Measurements from ENCODE around the gene ADAMTSL3.

GRCh38 chr15:84050076-84050475, 396.2 kb downstream of the ADAMTSL3 start:
- TF ChIP-seq CTCF (conservative IDR thresholded peaks at IDR 0.05; ENCODE audit: low read length) (no peak), EZH2phosphoT487 (IDR thresholded peaks at IDR 0.05; ENCODE audit: borderline replicate concordance) (no peak)
